Measurements from ENCODE around the gene CACNA1C. TPM values are rescaled to one million over a fixed set of nuclear protein-coding genes. Genes with fewer than 3 reads are reported as not detected.

CACNA1C gene
- total and polyA plus RNA-seq, 10 of the 15 experiments (the other 5 are each of a cell fraction or from before 2014, with no cell fraction given), result under 0.01 to 0.15 (median 0.09) TPM; not detected in 5

- Histone ChIP-seq H3K9me3 (replicated peaks; ENCODE audit: control insufficient read depth, insufficient read depth, low read length) (no peaks in the 10 kb centered on the region), H3K4me3 (no peak overlapping the region), H3K36me3 (ENCODE audit: control insufficient read depth in 2 of 2, insufficient read depth in 2 of 2, low read length in 1 of 2) (no peaks in the 10 kb centered on the region), H3K27me3 (replicated peaks in 1 of 2; ENCODE audit: control insufficient read depth in 2 of 2, insufficient read depth in 2 of 2, low read length in 1 of 2) (no peaks in the 10 kb centered on the region; a peak in 3 of 4 replicates), H3K9ac (ENCODE audit: control insufficient read depth, insufficient read depth, low read length) (no peak overlapping the region), H2AFZ (ENCODE audit: control insufficient read depth, low read depth, low read length) (no peak overlapping the region), H4K20me1 (ENCODE audit: control insufficient read depth, insufficient read depth) (no peaks in the 10 kb centered on the region), H3K4me1 (ENCODE audit: control insufficient read depth, insufficient read depth, low read length) (no peaks in the 10 kb centered on the region), H3K27ac (ENCODE audit: control insufficient read depth, insufficient read depth) (no peak overlapping the region), H3K4me2 (ENCODE audit: control insufficient read depth, insufficient read depth) (no peak overlapping the region), H3K79me2 (ENCODE audit: control insufficient read depth, insufficient read depth, low read length) (no peaks in the 10 kb centered on the region)
- CTCF ChIA-PET, result interaction anchor here (0.6 kb wide), 1 partner anchor 16 kb away, joined by 3 read pairs; no protein-coding TSS in a partner anchor
- ATAC-seq (no peak), DNase-seq (ENCODE audit: low read depth, low spot score) (no peak), FAIRE-seq (no peak)
- BruUV-seq (replicated peaks), result no TSS peak
- in situ Hi-C loops (cut with MboI), result no loop called here
- POLR2A ChIA-PET, result no interaction called here
- TF ChIP-seq REST (IDR thresholded peaks at IDR 0.05; ENCODE audit: low read depth, low read length) (no peak), TCF12 (IDR thresholded peaks at IDR 0.05; ENCODE audit: low read depth, low read length) (no peak)
- SMC1A ChIA-PET (ENCODE audit: uncharacterized antibody, unreplicated experiment), result no interaction called here
- RAD21 ChIA-PET (ENCODE audit: unreplicated experiment), result no interaction called here
- intact Hi-C loops (cut with micrococcal nuclease; ENCODE audit: unreplicated experiment), result no loop called here
- WGBS (ENCODE audit: insufficient coverage, insufficient replicate concordance, low lambda C conversion rate, missing lambda C conversion rate), result 37% methylated on average over 16 of the region's 16 CpGs
Observed at GRCh38 chr12:2110849-2111566, 58.2 kb downstream of the CACNA1C start.

- no peak for TF ChIP-seq E4F1 (IDR thresholded peaks at IDR 0.05; ENCODE audit: borderline replicate concordance, partially characterized antibody)
- no peak for TF ChIP-seq SMAD1 (IDR thresholded peaks at IDR 0.05; ENCODE audit: low read depth, partially characterized antibody)
- no peak for TF ChIP-seq ZBTB33 (IDR thresholded peaks at IDR 0.05)
- TF ChIP-seq PKNOX1 (IDR thresholded peaks at IDR 0.05), result no peak
- no peak for TF ChIP-seq IKZF2 (IDR thresholded peaks at IDR 0.05)
- Histone ChIP-seq H3K4me2 (ENCODE audit: control insufficient read depth, insufficient read depth) (no peak overlapping the region), H3K9ac (ENCODE audit: control insufficient read depth, insufficient read depth, low read length) (no peak overlapping the region), H3K4me3 (no peak overlapping the region), H3K27ac (ENCODE audit: control insufficient read depth, insufficient read depth) (no peak overlapping the region), H4K20me1 (ENCODE audit: control insufficient read depth, insufficient read depth) (no peaks in the 10 kb centered on the region), H3K36me3 (ENCODE audit: control insufficient read depth in 2 of 2, insufficient read depth in 2 of 2, low read length in 1 of 2) (no peaks in the 10 kb centered on the region), H3K9me3 (replicated peaks; ENCODE audit: control insufficient read depth, insufficient read depth, low read length) (no peaks in the 10 kb centered on the region), H3K4me1 (ENCODE audit: control insufficient read depth, insufficient read depth, low read length) (no peaks in the 10 kb centered on the region), H2AFZ (ENCODE audit: control insufficient read depth, low read depth, low read length) (no peak overlapping the region), H3K27me3 (replicated peaks in 1 of 2; ENCODE audit: control insufficient read depth in 2 of 2, insufficient read depth in 2 of 2, low read length in 1 of 2) (no peaks in the 10 kb centered on the region; a peak in 3 of 4 replicates), H3K79me2 (ENCODE audit: control insufficient read depth, insufficient read depth, low read length) (no peaks in the 10 kb centered on the region)
- ChIA-PET SMC1A (ENCODE audit: uncharacterized antibody, unreplicated experiment) (no interaction called here), RAD21 (ENCODE audit: unreplicated experiment) (no interaction called here), POLR2A (no interaction called here), CTCF (no interaction called here)
- ATAC-seq, result no peak
- no TSS peak for BruUV-seq (replicated peaks)
- in situ Hi-C loops (cut with MboI) (no loop called here), intact Hi-C loops (cut with micrococcal nuclease; ENCODE audit: unreplicated experiment) (no loop called here)
- DNase-seq (ENCODE audit: low read depth, low spot score), result no peak
- 44% methylated on average over 13 of the region's 13 CpGs for WGBS (ENCODE audit: insufficient coverage, insufficient replicate concordance, low lambda C conversion rate, missing lambda C conversion rate)
- FAIRE-seq, result no peak
Observed at GRCh38 chr12:2111826-2112225, 59.0 kb downstream of the CACNA1C start.

Data from GM12878 (cell line).